GM13977 (cell line): Measurements from ENCODE around the gene ARL3.
A peak's percentile ranks its signal among the peaks of the same experiment; 100 is the strongest.

Experiments
- DNase-seq: peaks from one replicate; pipeline ENCODE4 v3.0.0; 2012; ENCODE audit warnings: low spot score
- CTCF ChIP-seq: IDR thresholded peaks from 2 replicates; pipeline ENCODE4 v1.5.1; 2012; ENCODE audit warnings: mild to moderate bottlenecking, control low read depth; ENCODE audit not compliant: insufficient read depth; ENCODE audit errors: extremely low read depth, missing control alignments
- in situ Hi-C: fragments of 300-500 bp; cut with MboI; formaldehyde crosslinking; loops from one replicate; pipeline ENCODE4 v1.12.0; 2022; ENCODE audit warnings: low sequenced_read_pairs, low pct_unique_long_range_greater_than_20kb, mixed read lengths, inconsistent platforms; ENCODE audit not compliant: unreplicated experiment

ARL3 gene

GRCh38 chr10:102652170-102652916 lies 61.9 kb downstream of the ARL3 start:
- DNase-seq: peak; percentile 75
- no peak for TF ChIP-seq CTCF

GRCh38 chr10:102651455-102652169 lies 62.6 kb downstream of the ARL3 start:
- in situ Hi-C loops: no loop called here
- DNase-seq: no peak
- no peak for TF ChIP-seq CTCF

More at GRCh38 chr10:102652170-102652916, 61.9 kb downstream of the ARL3 start:
- in situ Hi-C loops: no loop called here

- TF ChIP-seq CTCF: no peak
- in situ Hi-C loops: no loop called here
- no peak for DNase-seq
Measured at GRCh38 chr10:102650655-102651454, 63.3 kb downstream of the ARL3 start.

- TF ChIP-seq CTCF: no peak
- in situ Hi-C loops: no loop called here
- DNase-seq: no peak
Measured at GRCh38 chr10:102649797-102650654, 64.2 kb downstream of the ARL3 start.

- TF ChIP-seq CTCF: no peak
- DNase-seq: no peak
- in situ Hi-C loops: no loop called here
Measured at GRCh38 chr10:102648889-102649796, 65.1 kb downstream of the ARL3 start.
